ENCODE measurements around the gene CPM.
"Not testable (repeated sequence)": the region's sequence is repeated elsewhere in the genome, so short reads cannot be mapped to it uniquely, and the experiment has no call there.

The CPM gene

DNA sequence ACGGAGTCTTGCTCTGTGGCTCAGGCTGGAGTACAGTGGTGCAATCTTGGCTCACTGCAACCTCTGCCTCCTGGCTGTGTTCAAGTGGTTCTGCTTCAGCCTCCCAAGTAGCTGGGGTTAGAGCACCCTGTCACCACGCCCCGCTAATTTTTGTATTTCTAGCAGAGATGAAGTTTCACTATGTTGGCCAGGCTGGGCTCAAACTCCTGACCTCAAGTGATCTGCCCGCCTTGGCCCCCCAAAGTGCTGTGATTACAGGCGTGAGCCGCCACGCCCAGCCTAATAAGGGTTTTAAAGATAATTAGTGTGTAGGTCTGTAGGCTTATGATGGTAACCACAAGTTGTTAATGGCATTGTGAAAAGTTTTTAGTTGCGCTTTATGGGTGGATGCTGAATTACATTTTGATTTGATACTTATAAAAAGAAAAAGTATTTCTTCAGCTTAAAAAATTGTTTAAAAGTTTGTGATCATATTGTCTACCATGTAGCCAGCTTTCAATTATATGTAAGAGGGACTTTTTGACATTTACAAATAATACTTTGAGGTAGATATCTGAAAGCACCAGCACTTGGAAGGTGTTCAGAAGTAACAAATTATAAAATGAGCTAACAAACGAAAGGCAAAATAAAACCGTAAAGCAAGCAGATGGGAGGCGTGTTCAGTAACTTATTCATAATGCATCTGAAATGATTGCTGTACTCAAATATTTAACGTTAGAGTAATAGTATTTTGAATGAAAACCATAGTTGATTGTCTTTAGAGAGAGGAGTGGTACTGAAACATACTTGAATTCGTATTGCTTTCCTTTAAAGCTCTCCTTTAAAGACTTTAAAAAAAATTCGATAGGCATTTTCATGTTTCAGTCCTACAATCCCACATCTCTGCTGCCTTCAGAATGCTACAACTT lies 87.9 kb downstream of the CPM start:
- no peak for DNase-seq

DNA sequence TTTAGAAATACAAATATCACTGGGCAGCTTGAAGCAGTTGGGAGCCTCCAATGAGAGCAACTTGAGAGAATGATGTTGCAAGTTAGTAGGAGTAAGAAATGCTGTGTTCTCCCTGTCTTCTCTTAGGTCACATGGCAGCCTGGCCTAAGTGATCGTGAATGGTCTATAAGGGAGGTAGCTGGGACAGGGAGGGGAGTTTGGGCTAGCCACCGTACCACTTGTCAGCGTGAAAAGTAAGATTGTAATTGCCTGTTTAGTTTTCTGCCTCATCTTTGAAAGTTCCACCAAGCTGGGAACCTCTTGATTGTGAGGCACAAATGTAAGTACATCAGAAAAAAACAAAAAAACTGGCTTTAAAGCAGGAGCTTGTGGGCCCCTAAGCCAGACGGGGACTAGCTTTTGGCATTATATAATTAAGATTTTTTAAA lies 88.6 kb downstream of the CPM start:
- no peak for DNase-seq

DNA sequence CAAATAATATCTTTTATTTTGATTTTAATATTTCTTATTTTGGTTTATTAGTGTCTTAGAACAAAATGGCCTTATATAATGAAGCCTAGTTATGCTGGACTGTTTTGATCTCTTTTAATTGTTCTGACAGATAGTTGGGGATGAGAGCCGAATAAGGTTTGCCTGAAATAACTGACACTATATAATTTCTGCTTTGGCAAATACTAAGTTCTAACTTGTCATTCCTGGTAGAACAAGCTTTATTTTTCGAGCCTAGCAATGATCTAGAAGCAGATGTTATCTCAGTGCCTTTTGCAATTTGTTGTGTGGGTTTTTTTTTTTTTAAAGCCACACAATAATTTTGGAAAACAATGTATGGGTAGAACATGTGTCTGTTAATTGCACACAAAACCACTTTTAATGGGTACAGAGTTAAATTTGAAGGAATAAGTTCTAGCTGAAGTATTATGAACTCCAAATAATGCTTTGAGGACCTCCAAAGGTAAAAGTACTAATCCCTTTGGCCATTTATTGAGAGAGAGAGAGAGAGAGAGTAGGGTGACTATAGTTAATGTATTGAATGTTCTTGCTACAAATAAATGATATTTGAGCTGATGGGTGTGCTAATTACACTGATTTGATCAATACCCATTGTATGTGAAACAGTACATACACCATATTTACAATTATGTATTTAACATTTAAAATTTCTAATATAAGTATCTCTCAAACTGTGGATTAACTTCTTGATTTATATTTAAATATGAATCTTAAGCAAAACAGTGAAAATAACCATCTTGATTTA lies 90.0 kb downstream of the CPM start:
- no peak for DNase-seq

DNA sequence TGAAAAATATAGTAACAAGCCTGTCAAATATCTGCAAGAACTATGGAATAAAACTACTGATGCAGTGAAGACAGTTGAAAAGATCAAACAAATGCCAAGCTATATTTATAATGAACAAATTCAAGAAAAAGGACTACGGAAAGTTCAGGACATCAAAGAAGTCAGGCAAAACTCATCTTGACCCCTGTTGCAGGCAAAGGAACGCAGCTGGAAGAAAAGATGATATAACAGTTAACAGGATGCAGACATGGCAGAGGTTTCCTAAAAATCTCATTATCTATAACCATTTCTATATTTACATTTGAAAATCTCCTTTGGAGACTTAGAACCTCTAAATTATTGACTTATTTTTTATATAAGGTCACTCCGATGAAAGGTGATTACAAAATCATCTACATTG lies 90.8 kb downstream of the CPM start:
- no peak for DNase-seq

DNA sequence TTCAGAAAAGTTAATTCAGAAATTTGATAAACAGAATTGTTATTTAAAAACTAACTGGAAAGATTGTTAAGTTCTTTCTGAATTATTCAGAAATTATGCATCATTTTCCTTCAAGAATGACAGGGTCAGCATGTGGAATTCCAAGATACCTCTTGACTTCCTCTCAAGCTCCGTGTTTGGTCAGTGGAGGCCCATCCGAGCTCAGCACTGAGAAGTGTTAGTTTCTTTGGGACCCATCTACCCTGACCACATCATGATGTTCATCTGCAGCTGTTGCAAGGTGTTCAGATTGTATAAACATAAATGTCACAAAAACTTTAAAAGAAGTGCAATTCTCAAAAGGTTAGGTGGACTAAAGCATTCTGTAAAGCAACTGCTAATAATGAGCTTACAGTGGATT lies 91.3 kb downstream of the CPM start:
- DNase-seq, result no peak

DNA sequence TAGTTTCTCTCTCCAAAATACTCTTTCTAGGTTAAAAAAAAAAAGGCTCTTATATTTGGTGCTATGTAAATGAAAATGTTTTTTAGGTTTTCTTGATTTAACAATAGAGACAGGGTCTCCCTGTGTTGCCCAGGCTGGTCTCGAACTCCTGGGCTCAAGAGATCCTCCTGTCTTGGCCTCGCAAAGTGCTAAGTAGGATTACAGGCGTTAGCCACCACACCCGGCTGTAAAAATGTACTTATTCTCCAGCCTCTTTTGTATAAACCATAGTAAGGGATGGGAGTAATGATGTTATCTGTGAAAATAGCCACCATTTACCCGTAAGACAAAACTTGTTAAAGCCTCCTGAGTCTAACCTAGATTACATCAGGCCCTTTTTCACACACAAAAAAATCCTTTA lies 91.8 kb downstream of the CPM start:
- DNase-seq, result not testable (repeated sequence)

DNA sequence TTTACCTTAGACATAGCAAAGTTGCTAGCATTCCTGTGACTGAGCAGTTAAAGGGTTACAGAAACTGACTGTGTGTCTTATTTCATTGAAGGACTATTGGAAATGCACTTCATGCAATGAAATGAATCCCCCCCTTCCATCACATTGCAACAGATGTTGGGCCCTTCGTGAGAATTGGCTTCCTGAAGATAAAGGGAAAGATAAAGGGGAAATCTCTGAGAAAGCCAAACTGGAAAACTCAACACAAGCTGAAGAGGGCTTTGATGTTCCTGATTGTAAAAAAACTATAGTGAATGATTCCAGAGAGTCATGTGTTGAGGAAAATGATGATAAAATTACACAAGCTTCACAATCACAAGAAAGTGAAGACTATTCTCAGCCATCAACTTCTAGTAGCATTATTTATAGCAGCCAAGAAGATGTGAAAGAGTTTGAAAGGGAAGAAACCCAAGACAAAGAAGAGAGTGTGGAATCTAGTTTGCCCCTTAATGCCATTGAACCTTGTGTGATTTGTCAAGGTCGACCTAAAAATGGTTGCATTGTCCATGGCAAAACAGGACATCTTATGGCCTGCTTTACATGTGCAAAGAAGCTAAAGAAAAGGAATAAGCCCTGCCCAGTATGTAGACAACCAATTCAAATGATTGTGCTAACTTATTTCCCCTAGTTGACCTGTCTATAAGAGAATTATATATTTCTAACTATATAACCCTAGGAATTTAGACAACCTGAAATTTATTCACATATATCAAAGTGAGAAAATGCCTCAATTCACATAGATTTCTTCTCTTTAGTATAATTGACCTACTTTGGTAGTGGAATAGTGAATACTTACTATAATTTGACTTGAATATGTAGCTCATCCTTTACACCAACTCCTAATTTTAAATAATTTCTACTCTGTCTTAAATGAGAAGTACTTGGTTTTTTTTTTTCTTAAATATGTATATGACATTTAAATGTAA lies 93.5 kb downstream of the CPM start:
- DNase-seq, result no peak

DNA sequence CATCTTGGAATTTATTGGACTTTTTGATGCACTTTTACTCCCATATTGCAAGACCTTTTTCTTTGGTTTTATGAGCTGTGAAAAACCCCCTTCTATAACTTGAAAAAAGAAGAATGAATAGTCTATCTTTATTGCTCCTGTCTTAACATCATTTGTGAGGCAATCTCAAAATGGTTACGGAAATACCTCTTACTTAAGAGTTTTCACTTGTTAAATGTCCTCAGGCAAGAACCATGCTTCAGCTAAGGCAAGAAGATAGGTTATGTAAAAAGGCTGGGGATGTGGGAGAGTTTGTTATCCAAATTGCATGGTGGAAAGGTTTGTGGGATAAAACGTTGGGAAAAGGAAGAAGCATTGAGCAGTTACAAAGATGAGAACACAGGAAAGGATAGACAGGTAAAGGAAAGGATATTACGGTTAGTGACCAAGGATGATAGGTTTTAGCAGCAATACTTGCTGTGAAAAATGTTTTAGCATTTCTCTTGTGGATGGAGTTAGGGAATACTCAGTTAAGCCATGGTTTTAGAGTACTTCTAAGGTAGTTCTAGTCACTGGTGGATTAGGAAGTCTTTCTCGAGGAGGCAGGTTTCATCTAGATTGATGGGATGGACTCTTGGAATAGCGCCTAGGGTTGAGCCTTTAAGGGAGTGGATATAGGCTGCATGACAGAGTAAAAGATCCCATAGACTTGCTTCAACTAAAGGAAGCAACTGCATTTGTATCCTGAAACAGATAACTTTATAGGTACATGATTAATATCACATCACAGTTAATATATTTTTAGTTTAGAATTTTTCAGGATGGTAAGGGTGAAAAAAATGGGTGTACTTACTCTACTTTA lies 94.7 kb downstream of the CPM start:
- no peak for DNase-seq

DNA sequence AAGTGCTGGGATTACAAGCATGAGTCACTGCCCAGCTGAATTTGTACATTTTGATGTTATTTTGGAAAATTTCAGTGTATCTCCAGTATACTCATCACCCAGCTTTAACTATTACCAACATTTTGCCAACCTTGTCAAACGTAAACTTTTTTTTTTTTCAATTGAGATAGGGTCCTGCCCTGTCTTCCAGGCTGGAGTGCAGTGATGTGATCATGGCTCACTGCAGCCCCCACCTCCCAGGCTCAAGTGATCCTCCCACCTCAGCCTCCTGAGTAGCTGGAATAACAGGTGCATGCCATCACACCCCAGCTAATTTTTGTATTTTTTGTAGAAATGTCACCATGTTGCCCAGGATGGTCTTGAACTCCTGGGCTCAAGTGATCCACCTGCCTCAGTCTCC lies 95.8 kb downstream of the CPM start:
- no peak for DNase-seq

DNA sequence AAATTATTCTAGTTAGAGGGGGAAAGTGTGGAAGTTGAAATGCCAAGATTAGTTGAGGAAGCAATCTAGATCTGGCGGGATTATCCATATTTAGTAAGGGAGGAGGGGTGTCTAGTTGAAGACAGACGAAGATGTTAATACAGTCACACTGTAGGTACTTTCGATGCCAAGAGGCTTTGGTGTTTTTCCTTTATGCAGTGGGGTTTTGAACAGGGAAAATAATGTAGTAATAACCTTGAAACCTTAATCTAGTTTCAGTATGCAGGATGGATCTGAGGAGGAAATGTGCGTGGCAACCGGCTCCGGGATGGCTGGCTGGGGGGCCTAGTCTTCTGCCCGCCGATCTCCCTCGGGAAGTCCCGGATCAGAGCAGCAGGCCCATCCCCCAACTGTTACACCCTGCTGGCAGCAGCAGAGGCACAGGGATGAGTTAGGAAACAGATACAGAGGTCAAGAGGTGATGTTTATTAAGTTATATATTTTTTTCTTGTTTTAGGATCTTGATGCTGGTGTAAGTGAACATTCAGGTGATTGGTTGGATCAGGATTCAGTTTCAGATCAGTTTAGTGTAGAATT lies 97.5 kb downstream of the CPM start:
- no peak for DNase-seq

DNA sequence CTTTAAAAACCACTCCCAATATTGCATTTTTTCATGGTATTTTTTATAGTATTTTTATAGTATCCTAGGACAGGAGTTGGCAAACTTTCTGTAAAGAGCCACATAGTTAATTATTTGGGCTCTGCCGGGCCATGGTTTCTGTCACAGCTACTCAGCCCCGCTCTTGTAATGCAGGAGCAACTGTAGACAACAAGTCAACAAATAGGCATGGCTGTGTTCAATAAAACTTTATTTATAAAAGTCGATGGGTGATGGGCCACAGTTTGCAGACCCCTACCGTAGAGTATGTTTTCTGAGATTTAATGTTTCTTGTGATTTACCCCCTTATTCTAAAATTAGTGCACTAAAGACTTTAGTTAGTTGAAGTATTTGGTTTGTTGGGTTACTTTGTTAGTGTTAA lies 99.5 kb downstream of the CPM start:
- no peak for DNase-seq

DNA sequence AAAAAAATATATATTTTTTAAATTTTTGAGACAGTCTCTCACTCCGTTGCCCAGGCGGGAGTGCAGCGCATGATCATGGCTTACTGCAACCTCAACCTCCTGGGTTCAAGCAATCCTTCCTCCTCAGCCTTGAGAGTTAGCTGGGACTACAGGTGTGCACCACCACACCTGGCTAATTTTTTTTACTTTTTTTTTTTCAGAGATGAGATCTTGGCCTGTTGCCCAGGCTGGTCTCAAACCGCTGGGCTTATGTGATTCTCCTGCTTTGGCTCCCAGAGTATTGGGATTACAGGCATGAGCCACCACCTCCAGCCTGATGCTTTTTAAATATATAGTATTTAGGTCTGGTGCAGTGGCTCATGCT lies 100.5 kb downstream of the CPM start:
- no peak for DNase-seq

DNA sequence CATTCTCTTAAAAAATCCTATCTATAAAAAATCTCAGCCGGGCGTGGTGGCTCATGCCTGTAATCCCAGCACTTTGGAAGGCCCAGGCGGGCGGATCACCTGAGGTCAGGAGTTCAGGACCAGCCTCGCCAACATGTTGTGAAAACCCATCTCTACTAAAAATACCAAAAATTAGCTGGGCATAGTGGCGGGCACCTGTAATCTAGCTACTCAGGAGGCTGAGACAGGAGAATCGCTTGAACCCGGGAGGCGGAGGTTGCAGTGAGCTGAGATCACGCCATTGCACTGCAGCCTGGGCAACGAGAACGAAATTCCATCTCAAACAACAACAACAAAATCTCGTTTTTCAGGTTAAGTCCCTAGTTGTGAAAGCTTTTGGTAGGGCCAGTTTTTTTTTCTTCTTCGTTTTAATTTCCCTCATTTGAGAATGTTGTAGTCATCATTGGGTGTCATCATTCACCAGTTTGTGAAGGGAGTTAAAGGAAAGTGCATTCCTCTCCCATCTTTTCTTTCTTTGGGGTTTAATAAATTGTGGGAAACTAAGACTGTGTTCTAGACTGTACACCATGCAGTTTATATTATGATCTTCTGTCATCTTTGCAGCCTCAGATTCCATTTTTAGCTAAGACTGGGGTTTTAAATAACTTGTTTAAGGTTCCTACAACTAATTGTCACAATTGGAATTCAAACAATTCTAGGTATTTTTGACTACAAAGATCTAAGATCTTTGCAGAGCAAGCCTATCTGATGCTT lies 101.0 kb downstream of the CPM start:
- no peak for DNase-seq

DNA sequence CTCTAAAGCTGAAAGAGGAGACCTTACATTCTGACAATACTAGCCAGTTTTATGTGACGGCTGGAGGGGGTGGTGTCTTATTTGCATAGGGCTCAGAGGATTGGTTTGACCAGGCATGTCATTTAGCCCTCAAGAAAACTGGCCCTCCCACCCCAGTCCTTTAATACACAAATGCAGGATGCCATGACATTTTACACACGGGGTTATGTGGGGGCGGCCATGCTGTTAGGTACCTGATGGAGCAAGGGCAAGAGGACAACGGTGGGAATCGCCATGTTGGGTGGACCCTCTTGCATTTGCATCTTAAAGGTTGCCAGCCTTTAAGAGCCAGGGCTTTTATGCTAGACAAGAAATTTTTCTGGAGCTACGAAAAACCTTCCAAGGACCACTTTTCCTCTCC lies 101.7 kb downstream of the CPM start:
- no peak for DNase-seq

DNA sequence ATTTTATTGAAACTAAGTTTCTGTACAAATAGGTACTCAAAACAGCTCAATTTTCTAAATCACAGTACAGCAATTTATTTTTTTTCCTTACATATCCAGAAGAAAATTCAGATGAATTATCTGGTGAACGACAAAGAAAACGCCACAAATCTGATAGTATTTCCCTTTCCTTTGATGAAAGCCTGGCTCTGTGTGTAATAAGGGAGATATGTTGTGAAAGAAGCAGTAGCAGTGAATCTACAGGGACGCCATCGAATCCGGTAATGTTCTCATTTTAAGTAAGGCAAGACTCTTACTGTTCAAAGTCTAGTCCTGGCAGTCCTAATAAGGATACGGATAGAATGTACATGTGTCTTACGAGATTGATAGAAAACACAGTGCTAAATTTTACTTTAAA lies 104.3 kb downstream of the CPM start:
- DNase-seq, result no peak

DNA sequence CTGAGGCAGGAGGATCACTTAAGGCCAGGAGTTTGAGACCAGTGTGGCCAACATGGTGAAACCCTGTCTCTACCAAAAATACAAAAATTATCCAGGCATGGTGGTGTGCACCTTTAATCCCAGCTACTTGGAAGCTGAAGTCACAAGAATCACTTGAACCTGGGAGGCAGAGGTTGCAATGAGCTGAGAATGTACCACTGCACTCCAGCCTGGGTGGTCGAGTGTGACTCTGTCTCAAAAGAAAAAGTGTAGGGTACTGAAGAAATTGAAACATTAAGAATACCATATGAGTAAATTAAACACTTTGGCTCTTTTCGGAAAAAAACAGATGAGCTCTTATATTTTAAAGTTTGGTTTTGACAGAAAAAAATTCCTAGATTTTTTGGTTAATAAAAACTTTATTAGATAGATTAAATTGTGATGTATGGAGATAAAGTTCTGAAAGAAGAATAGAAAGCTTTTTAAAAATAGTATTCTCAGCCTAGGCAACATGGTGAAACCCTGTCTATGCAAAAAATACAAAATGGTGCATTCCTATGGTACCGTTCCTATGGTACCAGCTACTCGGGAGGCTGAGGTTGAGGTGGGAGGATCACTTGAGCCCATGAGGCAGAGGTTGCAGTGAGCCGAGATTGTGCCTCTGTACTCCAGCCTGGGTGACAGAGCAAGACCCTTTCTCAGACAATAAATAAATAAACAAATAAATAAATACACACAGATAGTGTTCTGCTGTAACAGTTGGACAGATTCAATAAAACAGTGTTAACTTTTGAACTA lies 104.9 kb downstream of the CPM start:
- no peak for DNase-seq

DNA sequence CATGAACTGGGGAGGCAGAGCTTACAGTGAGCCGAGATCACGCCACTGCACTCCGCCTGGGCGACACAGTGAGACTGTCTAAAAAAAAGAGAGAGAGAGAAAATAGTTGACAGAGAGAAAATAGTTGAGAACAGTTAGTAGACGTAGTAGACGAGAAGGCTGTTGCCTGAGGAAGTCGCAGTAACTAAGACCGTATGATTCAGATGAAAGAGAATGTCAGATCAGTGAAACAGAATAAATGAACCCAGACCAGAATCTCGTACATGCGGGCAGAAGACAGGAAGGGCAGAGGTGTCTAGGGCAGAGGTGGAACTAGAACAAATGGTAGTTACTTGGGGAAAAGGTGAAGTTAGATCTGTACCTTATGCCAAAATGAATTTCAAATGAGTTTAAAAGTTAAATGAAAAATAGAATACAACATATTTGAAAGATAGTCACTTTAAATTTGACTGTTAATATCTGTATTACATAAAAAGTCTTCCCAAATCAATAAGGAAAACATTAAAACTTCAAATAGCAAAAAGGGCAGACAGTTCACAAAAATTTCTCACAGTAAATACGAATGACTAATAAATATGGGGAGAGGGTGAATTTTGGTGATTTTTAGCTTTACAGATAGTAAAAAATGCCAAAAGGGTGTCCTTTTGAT lies 107.3 kb downstream of the CPM start:
- DNase-seq, result no peak

DNA sequence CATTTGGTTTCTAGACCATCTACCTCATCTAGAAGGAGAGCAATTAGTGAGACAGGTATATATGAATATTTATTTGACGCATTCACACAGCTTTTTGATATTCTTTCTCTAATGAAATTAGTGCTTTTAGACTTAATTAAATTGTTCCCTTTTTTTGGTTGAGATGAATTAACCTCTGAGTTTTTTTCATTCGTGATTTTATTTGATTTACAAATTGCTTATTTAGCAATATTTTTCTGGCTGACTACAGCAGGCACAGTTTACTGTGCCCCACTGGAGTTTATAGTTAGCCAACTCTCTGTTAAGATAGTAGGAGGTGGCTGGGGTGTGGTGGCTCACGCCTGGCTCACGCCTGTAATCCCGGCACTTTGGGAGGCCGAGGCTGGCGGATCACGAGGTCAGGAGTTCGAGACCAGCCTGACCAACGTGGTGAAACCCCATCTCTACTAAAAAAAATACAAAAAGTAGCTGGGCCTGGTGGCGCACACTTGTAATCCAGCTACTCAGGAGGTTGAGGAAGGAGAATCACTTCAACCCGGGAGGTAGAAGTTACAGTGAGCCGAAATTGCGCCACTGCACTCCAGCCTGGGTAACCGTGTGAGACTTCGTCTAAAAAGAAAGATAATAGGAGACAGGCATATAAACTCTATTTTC lies 108.2 kb downstream of the CPM start:
- no peak for DNase-seq

DNA sequence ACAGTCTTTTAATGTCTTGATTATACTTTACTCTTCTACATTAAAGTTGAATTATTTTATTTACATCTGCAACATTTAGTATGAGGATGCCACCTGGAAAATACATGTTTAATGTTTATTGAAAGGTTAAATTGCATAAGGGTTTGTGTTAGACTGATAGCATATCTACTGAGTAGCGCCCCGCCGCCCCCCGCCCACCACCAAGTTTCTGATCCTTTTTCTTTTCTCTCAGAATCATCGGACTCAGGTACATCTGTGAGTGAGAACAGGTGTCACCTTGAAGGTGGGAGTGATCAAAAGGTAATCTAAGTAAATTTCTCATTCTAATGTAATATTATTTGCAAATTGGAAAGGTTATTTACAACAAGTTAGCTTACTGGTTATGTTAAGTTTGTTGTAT lies 108.8 kb downstream of the CPM start:
- DNase-seq, result no peak
